ENCODE results near the gene PTMA.
"Not testable (repeated sequence)": the region's sequence is repeated elsewhere in the genome, so short reads cannot be mapped to it uniquely, and the experiment has no call there.

The PTMA gene

DNA sequence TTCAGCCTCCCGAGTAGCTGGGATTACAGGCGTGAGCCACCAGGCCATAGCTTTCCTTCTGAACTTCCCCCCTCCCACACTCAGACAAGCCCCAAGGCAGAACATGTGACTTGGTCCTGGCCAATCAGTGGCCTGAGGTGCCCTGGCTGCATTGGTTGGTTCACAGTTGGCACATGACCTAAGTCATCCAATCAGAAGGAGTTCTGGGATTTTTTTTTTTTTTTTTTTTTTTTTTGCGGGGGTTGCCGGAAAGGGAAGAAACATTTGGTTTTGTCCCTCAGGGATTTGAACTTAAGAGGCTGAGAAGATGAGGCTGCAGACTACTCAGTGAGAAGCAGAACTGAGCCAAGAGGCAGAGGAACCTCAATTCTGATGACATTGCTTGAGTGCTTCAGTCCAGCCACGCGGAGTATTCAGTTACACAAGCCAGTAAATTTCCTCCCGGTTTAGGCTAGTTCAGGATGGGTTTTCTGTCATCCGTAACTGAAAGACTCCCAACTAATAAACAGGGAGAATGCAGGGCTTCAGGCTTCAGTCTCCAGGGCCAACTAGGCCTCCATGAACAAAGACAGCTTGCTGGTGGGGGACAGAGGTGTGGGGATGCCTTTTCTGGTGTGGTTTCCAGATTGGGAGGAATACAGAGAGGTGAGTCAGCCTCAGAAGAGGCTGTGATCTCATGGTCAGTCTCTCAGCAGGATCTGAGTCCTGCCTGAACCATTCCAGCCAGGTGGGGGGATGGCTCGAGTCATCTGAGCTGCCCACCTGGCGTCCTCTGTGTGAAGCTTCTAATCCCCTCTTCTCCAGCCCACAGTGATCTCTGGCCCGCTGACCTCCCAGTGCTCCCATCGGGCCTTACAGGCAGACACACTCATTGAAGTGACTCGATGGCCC lies 9.2 kb downstream of the PTMA start:
- no peak for DNase-seq

DNA sequence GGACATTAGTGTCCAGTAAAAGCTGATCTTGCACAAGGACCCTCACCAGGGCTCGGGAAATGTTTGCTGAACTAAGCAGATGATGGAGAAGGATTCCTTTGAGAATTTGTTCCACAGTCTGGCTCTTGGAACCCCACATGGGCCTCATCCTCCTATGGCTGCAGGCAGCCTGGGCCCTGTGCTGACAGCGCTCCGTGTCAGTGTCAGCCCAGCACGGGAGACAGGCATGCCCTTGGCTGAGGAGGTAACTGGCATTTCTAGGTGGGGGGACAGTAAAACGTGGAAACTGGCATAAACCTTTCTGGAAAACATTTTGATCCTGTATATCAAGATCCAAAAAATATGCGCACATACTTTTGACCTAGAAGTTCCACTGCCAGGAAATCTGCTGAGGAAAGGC lies 10.5 kb downstream of the PTMA start:
- DNase-seq = no peak

DNA sequence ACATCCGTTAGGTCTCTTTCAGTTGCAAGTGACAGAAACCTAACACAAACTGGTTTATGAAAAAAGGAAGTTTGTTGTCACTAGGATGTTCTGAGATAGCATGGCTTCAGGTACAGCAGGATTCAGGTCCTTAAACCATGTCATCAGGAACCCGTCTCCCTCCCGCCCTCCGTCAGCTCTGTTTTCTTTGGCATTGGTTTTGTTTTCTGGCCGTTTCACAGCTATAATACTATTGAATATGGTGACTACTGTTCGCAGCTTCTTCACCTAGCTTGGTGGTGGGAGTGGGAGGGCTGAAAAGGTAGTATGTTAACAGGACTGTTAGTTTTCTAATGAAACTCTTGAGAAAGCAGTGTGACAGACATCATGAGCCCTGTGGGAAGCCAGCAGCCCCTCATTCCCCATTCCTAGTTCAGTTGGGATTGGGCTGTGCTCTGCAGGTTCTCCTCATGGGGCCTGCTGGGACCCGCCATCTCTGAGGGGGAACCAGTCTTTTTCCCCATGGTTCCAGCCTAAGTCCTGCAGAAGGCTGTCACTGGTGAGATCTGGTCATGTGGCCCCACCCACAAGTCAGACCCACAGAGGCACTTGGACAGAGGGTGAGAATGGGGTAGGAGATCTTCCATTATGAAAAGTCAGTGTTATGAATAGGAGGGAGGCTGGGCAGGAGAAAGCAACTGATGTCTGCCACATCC lies 12.1 kb downstream of the PTMA start:
- no peak for DNase-seq

DNA sequence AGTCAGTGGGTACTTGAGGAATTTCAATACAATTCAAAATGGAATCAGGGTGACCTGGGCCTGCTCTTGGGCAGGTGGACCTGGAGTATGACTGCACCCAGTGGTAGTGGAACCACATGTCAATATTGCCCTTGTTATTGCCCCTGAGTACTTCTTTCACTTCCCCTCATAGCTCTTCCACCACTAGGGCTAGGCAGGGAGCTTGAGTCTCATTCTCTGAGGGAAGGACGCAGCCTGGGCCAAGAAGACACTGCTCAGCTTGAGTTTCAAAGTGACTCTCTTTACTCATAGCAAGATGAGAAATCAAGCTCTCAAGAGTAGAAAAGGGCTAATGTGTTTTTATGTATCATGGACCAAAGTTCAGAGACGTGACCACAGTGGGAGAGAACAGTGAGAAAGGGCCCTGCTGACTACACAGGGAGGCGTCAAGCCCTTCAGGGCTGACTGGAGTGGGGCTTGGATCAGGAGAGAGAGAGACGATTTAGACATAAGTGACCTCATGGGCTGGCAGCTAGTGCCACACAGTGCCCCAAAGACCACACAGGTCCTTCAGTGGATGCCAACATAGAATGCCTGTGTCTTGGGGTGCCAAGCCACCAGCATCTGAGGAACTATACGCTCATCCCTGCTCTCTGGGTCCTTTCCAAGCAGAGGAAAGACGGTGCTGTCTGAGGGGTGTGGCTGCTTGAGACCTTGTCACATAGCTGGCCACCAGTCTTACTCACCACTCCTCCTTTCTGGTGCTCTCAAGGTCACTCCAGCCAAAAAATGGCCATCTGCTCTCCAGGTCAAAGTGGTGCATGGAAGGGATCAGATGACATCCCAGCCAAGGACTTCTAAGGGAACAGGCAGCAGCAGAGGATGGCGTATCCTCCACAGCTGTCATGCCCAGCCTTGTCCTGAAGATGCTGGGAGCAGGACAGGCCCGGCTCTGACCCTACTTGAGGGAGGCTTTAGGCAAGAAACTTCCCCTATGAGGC lies 13.0 kb downstream of the PTMA start:
- DNase-seq = no peak

DNA sequence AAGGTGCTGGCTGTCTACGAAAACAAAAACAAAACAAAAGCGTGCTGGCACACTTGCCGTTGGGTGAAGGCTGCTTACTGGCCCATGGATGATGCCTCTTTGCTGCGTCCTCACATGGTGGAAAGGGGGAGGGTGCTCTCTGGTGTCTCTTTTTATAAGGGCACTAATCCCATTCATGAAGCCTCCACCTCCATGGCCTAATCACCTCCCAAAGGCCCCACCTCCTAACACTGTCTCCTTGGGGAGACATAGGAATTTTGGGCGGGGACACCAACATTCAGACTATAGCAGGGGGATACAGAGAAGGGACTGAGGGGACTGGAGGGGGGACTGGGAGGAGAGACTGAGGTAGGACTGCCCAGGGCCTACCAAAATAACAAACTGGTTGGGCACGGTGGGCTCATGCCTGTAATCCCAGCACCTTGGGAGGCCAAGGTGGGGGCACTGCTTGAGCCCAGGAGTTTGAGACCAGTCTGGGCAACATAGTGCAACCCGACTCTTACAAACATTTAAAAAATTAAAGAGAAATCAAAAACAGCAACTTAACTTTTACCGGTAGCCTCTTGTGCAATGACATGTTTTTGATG lies 14.5 kb downstream of the PTMA start:
- DNase-seq = no peak

DNA sequence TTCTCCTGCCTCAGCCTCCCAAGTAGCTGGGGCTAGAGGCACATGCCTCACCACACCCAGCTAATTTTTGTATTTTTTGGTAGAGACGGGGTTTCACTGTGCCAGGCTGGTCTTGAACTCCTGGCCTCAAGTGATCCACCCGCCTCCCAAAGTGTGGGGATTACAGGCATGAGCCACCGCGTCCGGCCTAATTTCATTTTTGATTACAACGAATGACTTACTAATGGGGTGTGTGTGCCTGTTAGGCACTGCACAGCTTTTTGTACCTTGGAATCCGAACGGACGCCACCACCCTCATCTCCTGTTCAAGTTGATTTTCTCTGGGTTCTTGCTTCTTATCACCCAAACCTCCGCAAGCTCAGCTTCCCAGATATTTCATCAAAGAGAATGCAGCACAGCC lies 17.2 kb downstream of the PTMA start:
- no peak for DNase-seq

DNA sequence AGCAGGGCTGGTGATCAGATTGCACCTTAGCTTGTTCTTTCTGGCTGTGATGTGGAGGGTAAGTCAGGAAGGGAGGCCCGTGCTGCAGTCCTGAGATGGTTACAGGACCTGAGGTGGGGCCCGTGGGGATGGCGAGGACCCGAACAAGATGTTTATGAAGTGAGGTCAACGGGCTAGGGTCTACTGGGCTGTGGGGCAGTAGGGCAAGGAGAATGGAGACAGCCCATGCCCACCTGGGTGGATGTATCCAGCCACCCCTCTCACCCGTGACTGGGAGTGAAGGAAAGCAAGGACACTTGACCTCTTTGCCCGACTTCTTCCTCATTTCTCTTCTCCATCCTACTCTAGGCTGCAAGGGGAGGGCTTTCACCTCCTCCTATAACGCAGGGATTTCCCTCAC lies 18.0 kb downstream of the PTMA start:
- no peak for DNase-seq

DNA sequence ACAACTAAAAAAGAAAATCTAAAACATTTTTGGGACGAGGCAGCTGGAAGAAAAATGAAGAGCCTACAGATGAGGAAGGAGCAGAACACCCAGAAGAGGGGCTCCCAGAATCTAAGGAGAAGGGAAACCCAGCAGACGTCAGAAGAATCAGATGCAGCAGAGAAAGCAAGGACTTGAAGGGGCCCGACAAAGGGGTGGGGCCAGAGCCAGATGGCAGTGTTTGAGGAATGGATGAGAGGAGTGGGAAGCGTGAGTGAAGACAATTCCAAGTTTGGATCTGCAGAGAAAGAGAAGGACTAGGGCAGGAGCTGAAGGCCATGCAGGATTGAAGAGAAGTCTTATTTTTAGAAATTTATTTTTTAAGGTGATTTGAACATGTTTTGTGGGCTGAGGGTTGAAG lies 19.3 kb downstream of the PTMA start:
- DNase-seq = no peak

DNA sequence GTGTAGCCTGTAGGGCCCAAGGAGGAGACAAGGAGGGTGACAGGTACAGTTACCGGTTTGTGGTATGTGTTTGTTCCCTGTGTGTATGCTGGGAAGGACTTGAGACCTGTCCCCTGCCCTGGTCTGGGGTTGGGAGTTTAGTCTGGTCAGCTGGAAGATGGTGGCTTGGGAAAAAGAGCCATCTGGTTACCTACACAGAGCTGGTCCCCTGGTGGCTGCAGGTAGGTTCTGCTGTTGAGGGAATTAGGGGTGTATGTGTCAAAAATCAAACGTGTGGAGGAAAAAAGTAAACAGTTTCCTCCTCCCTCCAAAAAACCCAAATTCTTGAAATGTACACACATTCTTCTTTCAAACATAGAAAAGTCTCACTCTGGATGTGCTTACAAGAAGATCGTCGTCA lies 24.3 kb downstream of the PTMA start:
- DNase-seq = no peak

DNA sequence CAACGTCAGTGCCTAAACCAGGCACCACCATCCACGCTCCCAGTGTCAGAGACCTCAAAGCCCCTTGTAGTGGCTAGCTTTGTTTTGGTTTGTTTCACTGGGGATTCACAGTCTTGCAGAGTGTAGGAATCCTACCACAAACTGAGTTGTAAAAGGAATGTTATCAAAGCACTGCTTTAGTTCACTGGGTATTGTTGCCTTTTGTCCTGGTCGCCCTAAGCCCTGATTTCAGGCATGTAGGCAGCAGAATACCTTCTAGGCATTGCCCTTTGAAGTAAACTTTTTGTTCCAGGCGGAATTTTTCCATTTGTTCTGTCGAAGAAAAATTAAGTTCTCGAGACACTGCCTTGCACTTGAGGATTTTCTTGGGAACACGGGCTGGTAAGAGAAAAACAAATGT lies 29.4 kb downstream of the PTMA start:
- no peak for DNase-seq

DNA sequence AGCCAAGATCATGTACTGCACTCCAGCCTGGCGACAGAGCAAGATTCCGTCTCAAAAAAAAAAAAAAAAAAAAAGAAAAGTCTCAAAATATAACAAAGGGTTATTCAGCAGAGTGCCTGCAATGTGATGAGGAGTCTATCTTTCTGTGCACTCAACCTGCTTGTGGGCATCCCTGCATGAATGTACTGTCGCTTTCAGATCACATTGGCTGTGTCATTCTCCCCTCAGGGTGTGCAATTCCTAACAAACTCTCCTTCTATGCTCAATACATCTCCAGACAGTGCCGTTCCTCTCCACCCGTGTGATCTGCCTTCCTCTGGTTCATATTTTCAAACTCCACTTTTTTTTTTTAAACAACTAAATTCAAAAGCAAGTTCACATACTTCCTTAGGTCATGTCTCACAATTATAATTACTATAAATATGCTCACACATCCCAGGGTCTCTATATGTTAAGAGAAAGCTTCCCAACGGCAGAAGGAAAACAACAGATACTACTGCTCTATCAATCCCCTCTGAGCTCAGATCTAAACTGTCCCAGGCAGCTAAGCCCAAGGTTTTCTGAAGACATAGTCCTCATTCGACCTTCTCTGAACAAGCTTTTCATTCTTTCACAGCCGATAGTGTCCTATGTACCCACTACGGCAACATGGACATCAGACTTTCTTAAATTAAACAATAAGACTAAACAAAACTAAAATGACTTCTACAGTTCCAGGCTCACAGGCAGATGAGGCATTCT lies 35.2 kb downstream of the PTMA start:
- DNase-seq = no peak

DNA sequence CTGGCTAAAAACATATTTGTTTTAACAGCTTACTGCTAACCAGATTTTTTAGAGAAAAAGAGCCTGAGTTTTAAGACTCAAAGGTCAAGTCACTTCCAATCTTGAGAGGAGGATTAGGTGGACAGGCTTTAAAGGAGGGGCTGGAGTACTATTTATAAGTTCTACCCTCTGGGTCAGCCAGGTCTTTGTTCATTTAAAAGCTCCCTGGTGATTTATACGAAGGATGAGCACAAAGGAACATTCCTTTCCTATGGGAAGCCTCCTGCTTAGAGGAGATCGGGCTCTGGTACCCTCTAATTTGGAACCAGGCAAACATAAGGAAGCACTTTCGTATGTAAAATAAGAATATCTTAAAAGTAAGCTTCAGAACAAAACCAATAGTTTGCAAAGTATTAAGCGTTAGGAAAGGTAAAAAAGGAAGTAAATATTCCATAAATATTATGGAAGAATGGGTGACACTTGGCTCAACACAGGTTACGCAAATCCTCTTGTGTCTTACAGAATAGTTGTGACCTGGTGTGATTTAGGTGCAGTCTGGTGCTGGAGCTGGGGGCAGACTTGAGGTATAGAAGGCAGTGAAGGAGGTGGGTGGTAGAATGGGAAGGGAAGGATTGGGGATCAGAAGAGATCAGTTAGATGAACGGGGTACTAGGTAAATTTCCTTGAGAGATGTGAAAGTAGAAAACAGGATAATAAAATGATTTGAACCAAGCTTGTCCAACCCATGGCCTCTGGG lies 37.1 kb downstream of the PTMA start:
- no peak for DNase-seq

DNA sequence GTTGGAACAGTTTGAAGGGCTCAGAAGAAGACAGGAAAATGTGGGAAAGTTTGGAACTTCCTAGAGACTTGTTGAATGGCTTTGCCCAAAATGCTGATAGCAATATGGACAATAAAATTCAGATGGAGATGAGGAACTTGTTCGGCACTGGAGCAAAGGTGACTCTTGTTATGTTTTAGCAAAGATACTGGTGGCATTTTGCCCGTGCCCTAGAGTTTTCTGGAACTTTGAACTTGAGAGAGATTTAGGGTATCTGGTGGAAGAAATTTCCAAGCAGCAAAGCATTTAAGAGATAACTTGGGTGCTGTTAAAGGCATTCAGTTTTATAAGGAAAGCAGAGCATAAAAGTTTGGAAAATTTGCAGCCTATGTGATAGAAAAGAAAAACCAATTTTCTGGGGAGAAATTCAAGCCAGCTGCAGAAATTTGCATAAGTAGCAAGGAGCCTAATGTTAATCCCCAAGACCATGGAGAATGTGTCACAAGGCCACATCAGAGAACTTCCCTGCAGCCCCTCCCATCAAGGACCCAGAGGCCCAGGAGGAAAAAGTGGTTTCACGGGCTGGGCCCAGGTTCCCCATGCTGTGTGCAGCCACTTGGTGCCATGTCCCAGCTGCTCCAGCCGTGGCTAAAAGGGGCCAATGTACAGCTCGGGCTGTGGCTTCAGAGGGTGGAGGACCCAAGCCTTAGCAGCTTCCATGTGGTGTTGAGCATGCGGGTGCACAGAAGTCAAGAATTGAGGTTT lies 40.0 kb downstream of the PTMA start:
- DNase-seq = not testable (repeated sequence)

DNA sequence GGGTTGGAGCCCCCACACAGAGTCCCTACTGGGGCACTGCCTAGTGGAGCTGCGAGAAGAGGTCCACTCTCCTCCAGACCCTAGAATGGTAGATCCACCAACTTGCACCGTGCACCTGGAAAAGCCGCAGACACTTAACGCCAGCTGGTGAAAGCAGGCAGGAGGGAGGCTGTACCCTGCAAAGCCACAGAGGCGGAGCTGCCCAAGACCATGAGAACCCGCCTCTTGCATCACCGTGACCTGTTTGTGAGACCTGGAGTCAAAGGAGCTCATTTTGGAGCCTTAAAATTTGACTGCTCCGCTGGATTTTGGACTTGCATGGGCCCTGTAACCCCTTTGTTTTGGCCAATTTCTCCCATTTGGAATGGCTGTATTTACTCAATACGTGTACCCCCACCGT lies 40.7 kb downstream of the PTMA start:
- not testable (repeated sequence) for DNase-seq

DNA sequence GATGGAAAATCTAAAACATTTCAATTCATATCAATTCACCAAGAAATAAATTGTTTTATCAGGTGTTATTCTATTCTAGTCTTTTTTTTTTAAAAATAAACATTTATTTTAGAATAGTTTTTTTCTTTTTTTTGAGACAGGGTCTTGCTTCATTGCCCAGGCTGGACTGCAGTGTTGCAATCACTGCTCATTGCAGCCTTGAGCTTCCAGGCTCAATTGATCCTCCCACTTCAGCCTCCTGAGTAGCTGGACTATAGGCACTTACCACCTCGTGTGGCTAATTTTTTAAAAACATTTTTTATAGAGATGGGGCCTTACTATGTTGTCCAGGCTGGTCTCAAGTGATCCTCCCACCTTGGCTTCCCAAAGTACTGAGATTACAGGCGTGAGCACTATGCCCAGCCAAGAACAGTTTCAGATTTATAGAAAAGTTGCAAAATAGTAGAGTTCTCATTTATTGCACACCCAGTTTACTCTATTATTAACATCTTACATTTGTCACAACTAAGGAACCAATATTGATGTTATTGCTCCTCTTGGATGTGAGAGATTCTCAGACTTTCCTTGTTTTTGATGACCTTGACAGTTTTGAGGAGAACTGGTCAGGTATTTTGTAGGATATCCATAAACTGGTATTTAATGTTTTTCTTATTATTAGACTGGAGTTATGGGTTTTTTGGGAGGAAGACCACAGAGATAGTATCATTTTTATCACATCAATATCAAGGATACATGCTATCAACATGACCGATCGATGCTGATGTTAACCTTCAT lies 42.9 kb downstream of the PTMA start:
- DNase-seq = no peak

DNA sequence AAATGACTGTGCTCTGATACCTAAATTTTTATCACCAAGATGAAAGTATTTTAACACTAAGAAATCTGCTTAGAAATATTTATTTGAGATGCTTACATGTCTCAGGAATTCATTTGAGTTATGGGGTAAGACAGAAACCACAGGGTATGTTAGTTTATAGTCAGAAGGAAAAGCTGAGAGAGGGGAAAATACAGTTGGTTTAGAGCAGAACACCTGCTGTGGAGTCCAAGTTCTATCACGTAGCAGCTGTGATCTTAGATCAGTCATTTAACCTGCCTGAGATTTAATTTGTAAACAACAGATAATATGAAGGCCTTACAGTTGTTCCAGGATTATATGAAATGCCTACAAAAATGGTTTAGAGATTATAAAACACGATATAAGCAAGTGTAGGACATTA lies 43.7 kb downstream of the PTMA start:
- DNase-seq = no peak

DNA sequence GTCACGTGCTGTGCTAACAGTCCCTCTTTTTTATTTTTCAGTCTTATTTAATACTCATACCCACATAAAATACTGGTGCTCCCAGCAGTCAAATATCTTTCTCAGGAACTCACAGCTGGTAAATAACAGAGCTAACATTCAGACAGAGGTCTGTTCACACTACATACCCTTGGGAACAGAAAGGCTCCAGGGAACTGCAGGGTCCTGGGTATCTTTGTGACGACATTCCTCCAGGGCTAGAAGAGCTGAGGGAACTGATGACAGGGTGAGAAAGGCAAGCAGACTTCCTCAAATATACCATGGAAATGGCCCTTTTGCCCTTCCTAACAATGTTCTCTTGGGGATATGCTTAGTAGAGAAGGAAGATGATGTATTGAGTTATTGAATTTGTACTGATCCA lies 53.4 kb downstream of the PTMA start:
- DNase-seq = no peak
